OCI-LY3 (cell line): ENCODE results near the gene PRXL2A.

Experiments
- EZH2phosphoT487 ChIP-seq: fragments of 200-600 bp; shearing (Covaris generic); IDR thresholded peaks from 2 replicates; pipeline ENCODE4 v1.6.1; 2018; ENCODE audit warnings: antibody characterized with exemption, mixed run types, low read depth
- TF ChIP-seq, protein P1 (sequence below): fragments of 200-600, 300-600 bp; sonication (generic); IDR thresholded peaks from 2 replicates; pipeline ENCODE4 v1.5.1; 2014; ENCODE audit warnings: antibody characterized with exemption, low read length, low read depth

DNA sequence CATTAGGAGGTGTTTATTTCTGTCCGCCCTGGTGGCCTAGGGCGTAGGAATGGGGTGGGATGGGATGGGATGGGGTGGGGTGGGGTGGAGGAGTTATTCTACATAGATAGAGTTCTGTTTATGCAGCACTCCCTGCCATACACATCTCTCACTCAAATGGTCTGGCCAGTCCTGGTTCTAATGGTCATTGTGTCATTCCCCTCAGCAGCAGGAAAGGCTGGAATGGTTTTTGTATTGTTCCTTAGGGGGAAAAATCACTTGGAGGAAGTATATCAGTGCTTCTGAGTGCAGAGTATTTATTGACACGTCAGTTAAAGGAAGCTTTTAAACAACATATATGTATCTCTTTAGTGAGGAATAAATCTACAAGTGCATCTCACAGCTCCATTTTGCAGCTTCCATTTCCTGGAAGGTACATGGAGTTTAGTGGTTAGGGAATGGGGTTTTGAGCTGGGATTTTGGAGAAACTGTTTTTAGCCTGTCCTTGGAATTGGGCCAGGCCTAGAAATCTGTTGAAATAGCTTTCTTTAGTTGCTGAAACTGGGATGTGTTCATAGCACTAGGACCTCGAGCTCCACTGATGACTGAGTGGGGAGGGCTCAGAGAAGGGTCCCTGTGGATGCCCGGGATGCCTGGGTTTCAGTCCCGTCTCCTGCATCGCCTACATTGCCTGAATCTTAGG lies 54.1 kb downstream of the PRXL2A start:
- TF ChIP-seq, protein P1, sequence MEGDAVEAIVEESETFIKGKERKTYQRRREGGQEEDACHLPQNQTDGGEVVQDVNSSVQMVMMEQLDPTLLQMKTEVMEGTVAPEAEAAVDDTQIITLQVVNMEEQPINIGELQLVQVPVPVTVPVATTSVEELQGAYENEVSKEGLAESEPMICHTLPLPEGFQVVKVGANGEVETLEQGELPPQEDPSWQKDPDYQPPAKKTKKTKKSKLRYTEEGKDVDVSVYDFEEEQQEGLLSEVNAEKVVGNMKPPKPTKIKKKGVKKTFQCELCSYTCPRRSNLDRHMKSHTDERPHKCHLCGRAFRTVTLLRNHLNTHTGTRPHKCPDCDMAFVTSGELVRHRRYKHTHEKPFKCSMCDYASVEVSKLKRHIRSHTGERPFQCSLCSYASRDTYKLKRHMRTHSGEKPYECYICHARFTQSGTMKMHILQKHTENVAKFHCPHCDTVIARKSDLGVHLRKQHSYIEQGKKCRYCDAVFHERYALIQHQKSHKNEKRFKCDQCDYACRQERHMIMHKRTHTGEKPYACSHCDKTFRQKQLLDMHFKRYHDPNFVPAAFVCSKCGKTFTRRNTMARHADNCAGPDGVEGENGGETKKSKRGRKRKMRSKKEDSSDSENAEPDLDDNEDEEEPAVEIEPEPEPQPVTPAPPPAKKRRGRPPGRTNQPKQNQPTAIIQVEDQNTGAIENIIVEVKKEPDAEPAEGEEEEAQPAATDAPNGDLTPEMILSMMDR: no peak
- no peak for TF ChIP-seq EZH2phosphoT487
